Measurements from ENCODE around the gene TMEM158. TPM values are rescaled to one million over a fixed set of nuclear protein-coding genes. Genes with fewer than 3 reads are reported as not detected.

The TMEM158 gene
- total RNA-seq, 2 experiments from 2014 or later = not detected

- peaks cover 17% of the 10 kb centered on the region for H3K4me1 ChIP-seq (ENCODE audit: insufficient read depth, low read length)
- H3K4me3 ChIP-seq (ENCODE audit: low read length) = no peak overlapping the region
- ATAC-seq (ENCODE audit: poor library complexity) = no peak
- intact Hi-C loops (cut with DNase I, micrococcal nuclease) = loop anchor here in 1 of 2 experiments (5.0 kb wide), 1 partner anchor 42 kb away; no protein-coding TSS in a partner anchor
- Mint-ChIP-seq H3K4me3 (no peak overlapping the region), H3K9me3 (no peaks in the 10 kb centered on the region), H3K36me3 (ENCODE audit: low read depth) (no peaks in the 10 kb centered on the region), H3K27me3 (peaks cover 5% of the 10 kb centered on the region), H3K27ac (no peak overlapping the region), H3K4me1 (ENCODE audit: low read depth) (peaks cover 25% of the 10 kb centered on the region)
- H3K36me3 ChIP-seq (ENCODE audit: insufficient read depth, low read length) = no peaks in the 10 kb centered on the region
- no peak for DNase-seq
- ChIA-PET POLR2A (interaction anchor here (1.1 to 3.2 kb wide), 3 partner anchors 168 to 171 kb away, joined by 3 to 20 read pairs (median 10); no protein-coding TSS in a partner anchor), CTCF (interaction anchor here (0.7 to 5.1 kb wide), 5 partner anchors 168 to 1329 kb away, joined by 3 to 56 read pairs (median 3); no protein-coding TSS in a partner anchor)
- H3K27ac ChIP-seq (ENCODE audit: low read depth in 1 of 2, low read length in 2 of 2) = no peak overlapping the region
- peaks cover 4 to 10% of the 10 kb centered on the region in 2 experiments for H3K27me3 ChIP-seq (ENCODE audit: control insufficient read depth in 1 of 2, insufficient read depth in 2 of 2, low read length in 2 of 2)
- no peak for TF ChIP-seq CTCF (IDR thresholded peaks at IDR 0.05)
- no peaks in the 10 kb centered on the region for H3K9me3 ChIP-seq (ENCODE audit: control insufficient read depth in 1 of 2, insufficient read depth in 1 of 2, low read length in 2 of 2)
Observed at GRCh38 chr3:45209526-45209925, 16.6 kb downstream of the TMEM158 start.

DNA sequence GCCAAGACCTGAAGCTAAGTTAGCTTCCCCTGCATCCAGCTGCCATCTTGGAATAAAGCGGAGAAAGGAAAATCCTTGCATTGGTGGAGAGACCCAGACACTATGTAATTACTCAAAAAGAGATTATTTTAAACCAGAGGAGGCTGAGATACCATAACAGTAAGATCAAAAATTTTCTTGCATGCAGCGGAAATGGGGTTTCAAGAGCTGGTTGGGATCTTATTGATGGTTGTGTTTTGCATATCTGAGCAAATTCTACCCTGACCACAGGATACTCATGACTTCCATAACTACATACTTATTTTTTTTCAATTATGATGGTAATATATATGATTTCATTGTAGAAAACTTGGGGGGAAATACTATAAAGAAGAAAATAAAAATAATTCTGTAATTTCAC is 17.5 kb downstream of the TMEM158 start:
- ATAC-seq (ENCODE audit: poor library complexity) (peak; percentile 41), DNase-seq (peak in 1 of 14 experiments; percentile 26)
- H3K36me3 Mint-ChIP-seq (ENCODE audit: low read depth) = no peaks in the 10 kb centered on the region
- Histone ChIP-seq H3K4me1 (ENCODE audit: insufficient read depth, low read length) (peaks cover 17% of the 10 kb centered on the region), H3K9me3 (ENCODE audit: control insufficient read depth in 1 of 2, insufficient read depth in 1 of 2, low read length in 2 of 2) (no peaks in the 10 kb centered on the region), H3K27me3 (ENCODE audit: control insufficient read depth in 1 of 2, insufficient read depth in 2 of 2, low read length in 2 of 2) (peaks cover 4 to 10% of the 10 kb centered on the region in 2 experiments), H3K4me3 (ENCODE audit: low read length) (no peak overlapping the region), H3K27ac (ENCODE audit: low read depth in 1 of 2, low read length in 2 of 2) (no peak overlapping the region), H3K36me3 (ENCODE audit: insufficient read depth, low read length) (no peaks in the 10 kb centered on the region)
- no peak overlapping the region for H3K27ac Mint-ChIP-seq
- peaks cover 25% of the 10 kb centered on the region for H3K4me1 Mint-ChIP-seq (ENCODE audit: low read depth)
- ChIA-PET CTCF (interaction anchor here (1.0 to 5.1 kb wide), 2 partner anchors 167 to 170 kb away, joined by 4 to 56 read pairs; no protein-coding TSS in a partner anchor), POLR2A (interaction anchor here (1.3 to 3.2 kb wide), 2 partner anchors 41 to 168 kb away, joined by 3 to 20 read pairs; no protein-coding TSS in a partner anchor)
- H3K4me3 Mint-ChIP-seq = no peak overlapping the region
- peaks cover 5% of the 10 kb centered on the region for H3K27me3 Mint-ChIP-seq
- no peaks in the 10 kb centered on the region for H3K9me3 Mint-ChIP-seq
- intact Hi-C loops (cut with DNase I, micrococcal nuclease) = loop anchor here in 1 of 2 experiments (5.0 kb wide), 1 partner anchor 41 kb away; no protein-coding TSS in a partner anchor
- no peak for TF ChIP-seq CTCF (IDR thresholded peaks at IDR 0.05)

DNA sequence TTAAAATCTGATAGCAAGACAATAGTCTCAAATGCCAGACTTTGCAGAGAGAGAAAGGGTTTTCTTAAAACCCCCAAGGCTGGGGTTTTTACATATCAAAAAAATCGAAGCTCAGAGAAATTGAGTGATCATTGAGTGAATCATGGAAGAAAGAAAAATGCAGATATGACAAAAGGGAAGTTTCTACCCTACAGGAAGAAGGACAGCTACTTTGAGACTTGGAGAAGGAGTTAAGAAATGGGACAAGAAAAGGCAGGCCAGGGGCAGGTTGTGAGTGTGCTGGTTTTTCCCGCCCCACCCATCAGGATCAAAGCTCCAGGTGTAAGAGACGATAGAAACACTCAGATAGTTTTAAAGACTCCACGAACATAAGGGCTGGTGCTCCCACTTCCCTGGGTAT is 18.6 kb downstream of the TMEM158 start:
- Histone ChIP-seq H3K9me3 (ENCODE audit: control insufficient read depth in 1 of 2, insufficient read depth in 1 of 2, low read length in 2 of 2) (no peaks in the 10 kb centered on the region), H3K27ac (ENCODE audit: low read depth in 1 of 2, low read length in 2 of 2) (no peak overlapping the region), H3K27me3 (ENCODE audit: control insufficient read depth in 1 of 2, insufficient read depth in 2 of 2, low read length in 2 of 2) (peaks cover 4 to 10% of the 10 kb centered on the region in 2 experiments), H3K36me3 (ENCODE audit: insufficient read depth, low read length) (no peaks in the 10 kb centered on the region), H3K4me1 (ENCODE audit: insufficient read depth, low read length) (peaks cover 17% of the 10 kb centered on the region), H3K4me3 (ENCODE audit: low read length) (no peak overlapping the region)
- intact Hi-C loops (cut with DNase I, micrococcal nuclease) = loop anchor here in 1 of 2 experiments (5.0 kb wide), 1 partner anchor 40 kb away; no protein-coding TSS in a partner anchor
- Mint-ChIP-seq H3K4me1 (ENCODE audit: low read depth) (peaks cover 25% of the 10 kb centered on the region), H3K4me3 (no peak overlapping the region), H3K9me3 (no peaks in the 10 kb centered on the region), H3K27ac (no peak overlapping the region), H3K27me3 (peaks cover 5% of the 10 kb centered on the region), H3K36me3 (ENCODE audit: low read depth) (no peaks in the 10 kb centered on the region)
- no peak for TF ChIP-seq CTCF (IDR thresholded peaks at IDR 0.05)
- DNase-seq (no peak), ATAC-seq (ENCODE audit: poor library complexity) (no peak)
- POLR2A ChIA-PET = no interaction called here
- CTCF ChIA-PET = interaction anchor here (0.7 to 5.1 kb wide), 2 partner anchors 24 to 166 kb away, joined by 4 to 56 read pairs; no protein-coding TSS in a partner anchor
